ENCODE data around the gene SH2B2. TPM values are rescaled to one million over a fixed set of nuclear protein-coding genes. Genes with fewer than 3 reads are reported as not detected.

Gene SH2B2
- total RNA-seq, 1 donor from 2014 or later, result 11.5 TPM

- DNase-seq (ENCODE audit: low spot score, unreplicated experiment), result no peak
- Mint-ChIP-seq H3K27ac (no peak overlapping the region), H3K4me1 (ENCODE audit: low read depth) (no peaks in the 10 kb centered on the region), H3K4me3 (ENCODE audit: low read depth) (no peak overlapping the region), H3K27me3 (peaks cover 4% of the 10 kb centered on the region), H3K36me3 (ENCODE audit: insufficient read depth) (no peaks in the 10 kb centered on the region), H3K9me3 (ENCODE audit: low read depth) (no peaks in the 10 kb centered on the region)
- TF ChIP-seq CTCF (IDR thresholded peaks at IDR 0.05; ENCODE audit: unreplicated experiment), result no peak
Measured at GRCh38 chr7:102272917-102273748, 13.5 kb upstream of the SH2B2 start.

GRCh38 chr7:102273749-102274712 lies 12.6 kb upstream of the SH2B2 start:
- Mint-ChIP-seq H3K27ac (no peak overlapping the region), H3K27me3 (no peaks in the 10 kb centered on the region), H3K9me3 (ENCODE audit: low read depth) (no peaks in the 10 kb centered on the region), H3K4me3 (ENCODE audit: low read depth) (no peak overlapping the region), H3K36me3 (ENCODE audit: insufficient read depth) (no peaks in the 10 kb centered on the region), H3K4me1 (ENCODE audit: low read depth) (no peaks in the 10 kb centered on the region)
- no peak for TF ChIP-seq CTCF (IDR thresholded peaks at IDR 0.05; ENCODE audit: unreplicated experiment)
- no peak for DNase-seq (ENCODE audit: low spot score, unreplicated experiment)

GRCh38 chr7:102275123-102275703 lies 11.5 kb upstream of the SH2B2 start:
- Mint-ChIP-seq H3K4me3 (ENCODE audit: low read depth) (no peak overlapping the region), H3K9me3 (ENCODE audit: low read depth) (no peaks in the 10 kb centered on the region), H3K4me1 (ENCODE audit: low read depth) (peaks cover 2% of the 10 kb centered on the region), H3K36me3 (ENCODE audit: insufficient read depth) (no peaks in the 10 kb centered on the region), H3K27ac (no peak overlapping the region), H3K27me3 (no peaks in the 10 kb centered on the region)
- no peak for DNase-seq (ENCODE audit: low spot score, unreplicated experiment)
- no peak for TF ChIP-seq CTCF (IDR thresholded peaks at IDR 0.05; ENCODE audit: unreplicated experiment)

- no peak for TF ChIP-seq CTCF (IDR thresholded peaks at IDR 0.05; ENCODE audit: unreplicated experiment)
- H3K27ac Mint-ChIP-seq, result no peak overlapping the region
- H3K36me3 Mint-ChIP-seq (ENCODE audit: insufficient read depth), result no peaks in the 10 kb centered on the region
- H3K4me1 Mint-ChIP-seq (ENCODE audit: low read depth), result peaks cover 2% of the 10 kb centered on the region
- H3K27me3 Mint-ChIP-seq, result no peaks in the 10 kb centered on the region
- DNase-seq (ENCODE audit: low spot score, unreplicated experiment), result no peak
- H3K4me3 Mint-ChIP-seq (ENCODE audit: low read depth), result no peak overlapping the region
- no peaks in the 10 kb centered on the region for H3K9me3 Mint-ChIP-seq (ENCODE audit: low read depth)
Measured at GRCh38 chr7:102277901-102278300, 8.8 kb upstream of the SH2B2 start.

All from progenitor cell of endocrine pancreas (in vitro differentiated cells).